GM23338 (cell line): ENCODE results near the gene TARS2. TPM values are rescaled to one million over a fixed set of nuclear protein-coding genes. Genes with fewer than 3 reads are reported as not detected.

Experiments
- ATAC-seq: fragments of 200-7000 bp; cut with Tn5 transposase; 3 replicates; pipeline ENCODE4 v1.9.1; 2020
- DNase-seq: peaks from one replicate; pipeline ENCODE4 v3.0.0-alpha.2; 2015; ENCODE audit warnings: low spot score
- H2AFZ ChIP-seq: fragments of 200-600 bp; sonication (generic); 2 replicates; pipeline ENCODE4 v1.8.0; 2016; ENCODE audit warnings: antibody characterized with exemption, mild to moderate bottlenecking, moderate library complexity
- H3F3A ChIP-seq: fragments of 200-600 bp; sonication (generic); replicated peaks from 2 replicates; pipeline ENCODE4 v1.8.0; 2017; ENCODE audit warnings: antibody characterized with exemption, mixed run types, low read depth
- H3K27ac ChIP-seq: fragments of 200-600 bp; sonication (generic); 2 replicates; pipeline ENCODE4 v1.6.1; 2016; ENCODE audit warnings: low read depth
- H3K27me3 ChIP-seq: fragments of 200-600 bp; sonication (generic); 2 replicates; pipeline ENCODE4 v1.8.0; 2016; ENCODE audit warnings: mild to moderate bottlenecking, mixed run types, moderate library complexity; ENCODE audit not compliant: insufficient read depth
- H3K36me3 ChIP-seq: fragments of 200-600 bp; sonication (generic); 2 replicates; pipeline ENCODE4 v1.8.0; 2016; ENCODE audit warnings: mild to moderate bottlenecking; ENCODE audit not compliant: insufficient read depth
- H3K4me1 ChIP-seq: fragments of 200-600 bp; sonication (generic); 2 replicates; pipeline ENCODE4 v1.8.0; 2016; ENCODE audit warnings: mild to moderate bottlenecking, moderate library complexity; ENCODE audit not compliant: insufficient read depth
- H3K4me2 ChIP-seq: fragments of 200-600 bp; sonication (generic); 2 replicates; pipeline ENCODE4 v1.7.1; 2017; ENCODE audit warnings: mixed run types
- H3K4me3 ChIP-seq: fragments of 200-600 bp; sonication (generic); 2 replicates; pipeline ENCODE4 v1.6.1; 2016; ENCODE audit warnings: mixed run types
- H3K79me2 ChIP-seq: fragments of 200-600 bp; sonication (generic); replicated peaks from 2 replicates; pipeline ENCODE4 v1.8.0; 2017; ENCODE audit warnings: mild to moderate bottlenecking; ENCODE audit not compliant: insufficient read depth
- H3K9me2 ChIP-seq: fragments of 200-600 bp; sonication (generic); 2 replicates; pipeline ENCODE4 v1.8.0; 2017; ENCODE audit not compliant: insufficient read depth
- H4K20me1 ChIP-seq: fragments of 200-600 bp; sonication (generic); replicated peaks from 2 replicates; pipeline ENCODE4 v1.8.0; 2017; ENCODE audit warnings: mild to moderate bottlenecking; ENCODE audit not compliant: insufficient read depth
- H3K27ac Mint-ChIP-seq: 2 replicates; pipeline ENCODE4 v1.8.0; 2020; ENCODE audit warnings: inconsistent platforms, mild to moderate bottlenecking, moderate library complexity, mixed read lengths
- H3K27me3 Mint-ChIP-seq: 3 replicates; pipeline ENCODE4 v1.8.0; 2022; ENCODE audit warnings: low read depth, mild to moderate bottlenecking, moderate library complexity, mixed read lengths, inconsistent platforms; ENCODE audit not compliant: insufficient read depth, poor library complexity
- H3K36me3 Mint-ChIP-seq: 3 replicates; pipeline ENCODE4 v1.8.0; 2021; ENCODE audit warnings: low read depth, mild to moderate bottlenecking, inconsistent platforms, moderate library complexity, mixed read lengths
- H3K4me1 Mint-ChIP-seq: 3 replicates; pipeline ENCODE4 v1.8.0; 2020; ENCODE audit warnings: mild to moderate bottlenecking, inconsistent platforms, mixed read lengths
- H3K4me3 Mint-ChIP-seq: 3 replicates; pipeline ENCODE4 v1.8.0; 2021; ENCODE audit warnings: moderate library complexity, mild to moderate bottlenecking, inconsistent platforms, mixed read lengths
- H3K9me3 Mint-ChIP-seq: 3 replicates; pipeline ENCODE4 v1.8.0; 2020; ENCODE audit warnings: moderate library complexity, mild to moderate bottlenecking, inconsistent platforms, mixed read lengths
- CREB1 ChIP-seq: fragments of 250-450 bp; sonication (Bioruptor Pico); IDR thresholded peaks from 2 replicates; pipeline ENCODE4 v1.5.0; 2020; ENCODE audit warnings: low read depth, mild to moderate bottlenecking, moderate library complexity
- CTCF ChIP-seq, 2 experiments: fragments of 200-600 bp in 1 of 2; sonication (generic) in 1 of 2; conservative IDR thresholded peaks; 2 replicates each; pipeline versions ENCODE4 v1.5.1 to v1.6.1; 2016 to 2017; ENCODE audit warnings: antibody characterized with exemption in 2 of 2, low read depth in 2 of 2, mild to moderate bottlenecking in 2 of 2, moderate library complexity in 1 of 2
- ETS1 ChIP-seq: IDR thresholded peaks from 2 replicates; pipeline ENCODE4 v1.6.1; 2016; ENCODE audit warnings: antibody characterized with exemption
- EZH2 ChIP-seq: fragments of 200-600 bp; sonication (generic); IDR thresholded peaks from one replicate; pipeline ENCODE4 v1.8.0; 2017; ENCODE audit warnings: antibody characterized with exemption, mild to moderate bottlenecking, low read depth; ENCODE audit not compliant: unreplicated experiment
- EZH2phosphoT487 ChIP-seq: fragments of 200-600 bp; sonication (generic); IDR thresholded peaks from one replicate; pipeline ENCODE4 v1.8.1; 2018; ENCODE audit warnings: antibody characterized with exemption; ENCODE audit not compliant: unreplicated experiment
- JUNB ChIP-seq: IDR thresholded peaks from one replicate; pipeline ENCODE4 v1.6.1; 2016; ENCODE audit warnings: antibody characterized with exemption; ENCODE audit not compliant: unreplicated experiment
- NANOG ChIP-seq: IDR thresholded peaks from 2 replicates; pipeline ENCODE4 v1.6.1; 2016; ENCODE audit warnings: antibody characterized with exemption, borderline replicate concordance
- POLR2AphosphoS5 ChIP-seq: IDR thresholded peaks from 2 replicates; pipeline ENCODE4 v1.6.1; 2016; ENCODE audit warnings: antibody characterized with exemption, low read depth
- REST ChIP-seq: IDR thresholded peaks from one replicate; pipeline ENCODE4 v1.6.1; 2018; ENCODE audit warnings: antibody characterized with exemption; ENCODE audit not compliant: unreplicated experiment
- STAT1 ChIP-seq: IDR thresholded peaks from one replicate; pipeline ENCODE4 v1.6.1; 2016; ENCODE audit warnings: antibody characterized with exemption; ENCODE audit not compliant: unreplicated experiment
- ZNF114 ChIP-seq: fragments of 250-450 bp; sonication (Bioruptor Pico); IDR thresholded peaks from 2 replicates; pipeline ENCODE4 v1.5.0; 2020; ENCODE audit warnings: mild to moderate bottlenecking, moderate library complexity
- ZNF331 ChIP-seq: fragments of 250-450 bp; sonication (Bioruptor Pico); IDR thresholded peaks from 2 replicates; pipeline ENCODE4 v1.5.0; 2020; ENCODE audit warnings: low read depth, mild to moderate bottlenecking, moderate library complexity
- ZNF462 ChIP-seq: fragments of 250-450 bp; sonication (Bioruptor Pico); IDR thresholded peaks from 2 replicates; pipeline ENCODE4 v1.5.0; 2020; ENCODE audit warnings: mild to moderate bottlenecking, moderate library complexity
- polyA plus RNA-seq: library from polyadenylated mRNA; unstranded; fragments of >200 nt; fragmentation: Nextera tagmentation; extraction: Ambion mirVana; gene quantifications from 2 replicates; pipeline ENCODE4 v1.2.1, GENCODE V29; 2016
- total RNA-seq: library from RNA; depleted of rRNA; stranded (reverse); fragments of >200 nt; shearing (Covaris generic); gene quantifications from 2 replicates; pipeline ENCODE4 v1.2.3, GENCODE V29; 2014

TARS2 gene
- total and polyA plus RNA-seq, 2 experiments from 2014 or later: 19.5 to 28.4 TPM

- Histone ChIP-seq H3K9me2 (no peaks in the 10 kb centered on the region), H3K27me3 (no peaks in the 10 kb centered on the region), H2AFZ (no peak within 1 kb of the TSS), H3K27ac (no peak within 1 kb of the TSS), H3F3A (no peaks in the 10 kb centered on the region; the same call in 1 of the 2 replicates), H3K36me3 (0 out of 2 replicates have a peak, but pooled peaks cover 13% of the 10 kb centered on the region), H3K79me2 (no peaks in the 10 kb centered on the region), H3K4me1 (no peaks in the 10 kb centered on the region), H3K4me2 (no peak within 1 kb of the TSS), H4K20me1 (no peaks in the 10 kb centered on the region), H3K4me3 (no peak within 1 kb of the TSS)
- peaks cover 41% of the 10 kb centered on the region for H3K36me3 Mint-ChIP-seq
- DNase-seq: no peak
- no peak for ATAC-seq
- no peaks in the 10 kb centered on the region; the same call in 2 of the 3 replicates for H3K9me3 Mint-ChIP-seq
- peaks cover 4% of the 10 kb centered on the region for H3K4me1 Mint-ChIP-seq
- no peak within 1 kb of the TSS for H3K4me3 Mint-ChIP-seq
- H3K27ac Mint-ChIP-seq: no peak within 1 kb of the TSS
- H3K27me3 Mint-ChIP-seq: peaks cover 30% of the 10 kb centered on the region
- no peak for TF ChIP-seq STAT1
- TF ChIP-seq ZNF462 (CRISPR knock-in tag): no peak
- TF ChIP-seq EZH2phosphoT487: no peak
- TF ChIP-seq JUNB: no peak
- no peak for TF ChIP-seq POLR2AphosphoS5
- no peak for TF ChIP-seq ZNF331 (CRISPR knock-in tag)
- TF ChIP-seq REST: no peak
- no peak for TF ChIP-seq CTCF (conservative IDR thresholded peaks at IDR 0.05; ENCODE audit: low read depth in 2 of 2)
- no peak for TF ChIP-seq CREB1 (CRISPR knock-in tag)
- no peak for TF ChIP-seq ETS1
- no peak for TF ChIP-seq NANOG
- TF ChIP-seq EZH2: no peak
- TF ChIP-seq ZNF114 (CRISPR knock-in tag): no peak
Measured at GRCh38 chr1:150507912-150508864, 21.0 kb downstream of the TARS2 start, which contains the start of gene ECM1. TSS of gene ECM1 (plus strand) at chr1:150508109. CDS start at chr1:150508210, 101 bp downstream.
